PFSK-1 (cell line): Measurements from ENCODE around the gene ZNF407.

Experiments
- FOXP2 ChIP-seq: optimal IDR thresholded peaks from 2 replicates; pipeline ENCODE3; 2011; ENCODE audit warnings: borderline replicate concordance, control low read depth, inconsistent platforms; ENCODE audit not compliant: insufficient read depth; ENCODE audit errors: extremely low read length, extremely low read depth
- POLR2AphosphoS5 ChIP-seq: IDR thresholded peaks from 2 replicates; pipeline ENCODE4 v1.6.1; 2012; ENCODE audit warnings: low read depth, mild to moderate bottlenecking, control low read depth, low read length, moderate library complexity
- SIN3A ChIP-seq: IDR thresholded peaks from 2 replicates; pipeline ENCODE4 v1.6.1; 2012; ENCODE audit warnings: mild to moderate bottlenecking, low read length, moderate library complexity, borderline replicate concordance; ENCODE audit not compliant: insufficient read depth
- TAF1 ChIP-seq: IDR thresholded peaks from 2 replicates; pipeline ENCODE4 v1.6.1; 2012; ENCODE audit warnings: low read length, control low read depth, borderline replicate concordance; ENCODE audit not compliant: insufficient read depth
- TF ChIP-seq, protein P1 (sequence below), 2 experiments: IDR thresholded peaks; 2 replicates each; pipeline versions ENCODE4 v1.6.1 to v1.8.0; 2011 to 2012; ENCODE audit warnings: low read depth in 2 of 2, low read length in 2 of 2, control low read depth in 1 of 2, inconsistent platforms in 1 of 2, mild to moderate bottlenecking in 1 of 2, moderate library complexity in 1 of 2; ENCODE audit not compliant: insufficient read depth in 1 of 2

Gene ZNF407

DNA sequence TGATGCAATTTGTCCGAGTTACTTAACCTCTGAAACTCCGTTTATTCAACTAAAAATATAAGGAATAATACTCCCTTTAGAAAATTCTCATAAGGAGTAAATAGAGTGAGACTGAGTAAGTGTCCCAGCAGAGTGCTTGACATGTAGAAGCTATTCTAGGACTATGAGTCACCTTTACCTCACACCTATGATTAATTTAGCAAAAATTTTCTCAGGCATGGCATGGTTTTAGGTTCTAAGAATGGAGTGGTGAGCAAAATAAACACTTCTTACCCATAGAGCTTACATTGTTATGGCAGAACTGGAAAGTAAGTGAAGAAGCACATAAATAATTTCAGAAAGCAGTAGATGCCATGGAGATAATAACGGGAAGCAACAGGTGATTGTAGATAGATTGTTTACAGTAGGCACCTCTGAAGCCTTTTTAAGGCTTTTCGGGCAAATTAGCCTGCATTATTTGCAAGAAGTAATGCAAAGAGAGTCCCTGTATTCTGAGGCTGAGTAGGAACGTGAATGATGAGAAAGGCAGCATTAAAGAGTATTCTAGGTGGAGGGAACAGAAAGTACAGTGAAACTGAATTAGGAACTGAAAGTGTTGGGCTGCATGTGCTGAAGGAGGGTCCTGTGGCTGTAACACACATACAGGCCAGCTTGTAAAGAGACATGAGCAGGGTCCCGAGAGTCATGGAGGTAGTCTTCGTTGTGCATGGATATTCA lies 209.2 kb downstream of the ZNF407 start:
- TF ChIP-seq SIN3A, result no peak
- TF ChIP-seq, protein P1, sequence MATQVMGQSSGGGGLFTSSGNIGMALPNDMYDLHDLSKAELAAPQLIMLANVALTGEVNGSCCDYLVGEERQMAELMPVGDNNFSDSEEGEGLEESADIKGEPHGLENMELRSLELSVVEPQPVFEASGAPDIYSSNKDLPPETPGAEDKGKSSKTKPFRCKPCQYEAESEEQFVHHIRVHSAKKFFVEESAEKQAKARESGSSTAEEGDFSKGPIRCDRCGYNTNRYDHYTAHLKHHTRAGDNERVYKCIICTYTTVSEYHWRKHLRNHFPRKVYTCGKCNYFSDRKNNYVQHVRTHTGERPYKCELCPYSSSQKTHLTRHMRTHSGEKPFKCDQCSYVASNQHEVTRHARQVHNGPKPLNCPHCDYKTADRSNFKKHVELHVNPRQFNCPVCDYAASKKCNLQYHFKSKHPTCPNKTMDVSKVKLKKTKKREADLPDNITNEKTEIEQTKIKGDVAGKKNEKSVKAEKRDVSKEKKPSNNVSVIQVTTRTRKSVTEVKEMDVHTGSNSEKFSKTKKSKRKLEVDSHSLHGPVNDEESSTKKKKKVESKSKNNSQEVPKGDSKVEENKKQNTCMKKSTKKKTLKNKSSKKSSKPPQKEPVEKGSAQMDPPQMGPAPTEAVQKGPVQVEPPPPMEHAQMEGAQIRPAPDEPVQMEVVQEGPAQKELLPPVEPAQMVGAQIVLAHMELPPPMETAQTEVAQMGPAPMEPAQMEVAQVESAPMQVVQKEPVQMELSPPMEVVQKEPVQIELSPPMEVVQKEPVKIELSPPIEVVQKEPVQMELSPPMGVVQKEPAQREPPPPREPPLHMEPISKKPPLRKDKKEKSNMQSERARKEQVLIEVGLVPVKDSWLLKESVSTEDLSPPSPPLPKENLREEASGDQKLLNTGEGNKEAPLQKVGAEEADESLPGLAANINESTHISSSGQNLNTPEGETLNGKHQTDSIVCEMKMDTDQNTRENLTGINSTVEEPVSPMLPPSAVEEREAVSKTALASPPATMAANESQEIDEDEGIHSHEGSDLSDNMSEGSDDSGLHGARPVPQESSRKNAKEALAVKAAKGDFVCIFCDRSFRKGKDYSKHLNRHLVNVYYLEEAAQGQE (IDR thresholded peaks at IDR 0.05; ENCODE audit: insufficient read depth in 1 of 2, low read depth in 2 of 2, low read length in 2 of 2), result no peak
- TF ChIP-seq TAF1, result no peak
- no peak for TF ChIP-seq POLR2AphosphoS5
- TF ChIP-seq FOXP2, result no peak

DNA sequence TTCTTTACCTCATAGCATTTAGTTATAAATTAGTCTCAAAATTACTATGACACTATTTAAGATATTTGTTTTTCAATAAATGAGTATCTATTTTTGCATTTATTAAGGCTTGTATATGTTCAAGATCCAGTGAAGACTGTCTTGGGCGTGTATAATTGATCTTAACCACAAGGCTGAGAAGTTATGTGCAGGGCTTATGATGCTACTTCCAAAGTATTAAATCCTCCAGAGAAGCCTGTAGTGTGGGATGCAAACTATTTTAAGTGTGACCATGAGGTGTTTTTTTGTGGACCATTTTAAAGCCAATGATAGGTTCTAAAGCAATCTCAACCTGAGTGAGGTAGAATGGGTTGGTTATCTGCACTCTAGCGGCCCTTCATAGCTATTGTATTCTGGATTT lies 219.9 kb downstream of the ZNF407 start:
- no peak for TF ChIP-seq TAF1
- TF ChIP-seq FOXP2, result no peak

DNA sequence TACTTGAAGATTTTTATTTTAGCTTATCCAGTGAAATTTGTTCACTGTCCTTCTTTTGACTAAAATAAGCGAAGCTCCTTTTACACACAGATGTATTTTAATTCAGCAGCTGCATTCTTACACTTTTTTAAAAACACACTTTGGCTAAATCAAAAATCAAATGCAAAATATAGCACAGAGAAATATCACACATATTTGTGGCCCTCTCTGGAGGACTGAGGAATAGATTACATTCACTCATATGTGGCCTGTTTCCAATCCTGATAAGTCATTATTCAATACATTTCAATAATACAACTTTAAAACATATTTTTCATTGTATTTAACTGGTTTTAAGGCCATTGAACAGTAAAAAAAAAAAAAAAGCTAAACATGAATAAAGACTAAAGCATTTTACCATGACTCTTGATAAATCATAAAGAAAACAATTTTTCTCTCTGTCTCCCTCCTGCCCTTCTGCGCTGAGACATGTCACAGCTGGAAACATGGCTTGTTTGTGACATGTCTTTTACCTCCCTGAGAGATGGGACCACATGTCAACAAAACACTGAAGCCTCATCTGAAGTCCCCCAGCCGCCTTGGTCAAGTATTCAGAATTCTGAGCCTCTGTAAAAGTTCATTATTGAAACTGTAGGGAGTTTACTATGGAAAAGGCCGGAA lies 221.0 kb downstream of the ZNF407 start:
- TF ChIP-seq POLR2AphosphoS5 (no peak), SIN3A (no peak), TAF1 (no peak), FOXP2 (no peak)
- TF ChIP-seq, protein P1 (IDR thresholded peaks at IDR 0.05; ENCODE audit: insufficient read depth in 1 of 2, low read depth in 2 of 2, low read length in 2 of 2), result no peak

DNA sequence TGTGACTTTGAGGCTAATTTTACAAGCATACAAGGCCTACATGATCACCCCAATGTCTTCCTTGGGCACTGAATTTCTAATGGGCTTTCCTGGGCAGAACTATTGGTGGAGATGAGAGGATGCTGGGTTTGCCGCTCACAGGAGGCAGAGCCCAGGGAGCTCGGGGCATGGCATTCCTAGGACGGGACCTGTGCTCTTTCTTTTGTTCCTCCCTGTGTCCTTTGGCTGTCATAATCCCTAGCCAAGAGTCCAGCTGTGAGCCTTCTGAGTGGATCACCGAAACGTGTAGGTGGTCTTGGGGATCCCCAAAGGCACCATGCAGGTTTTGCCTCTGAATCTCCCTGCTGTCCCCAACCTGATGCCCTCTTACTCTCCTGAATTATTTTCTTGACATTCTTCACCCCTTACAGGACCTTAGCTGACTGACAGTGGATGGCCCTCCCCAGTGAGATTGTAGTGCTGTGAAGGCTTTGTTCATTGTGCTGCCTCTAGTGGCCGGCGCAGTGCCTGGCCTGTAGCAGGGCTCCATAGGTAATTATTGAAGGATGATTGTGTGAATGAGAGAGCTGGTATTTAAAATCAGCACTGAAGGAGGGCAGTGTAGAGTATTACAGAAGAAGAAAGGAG lies 221.9 kb downstream of the ZNF407 start:
- no peak for TF ChIP-seq SIN3A
- TF ChIP-seq, protein P1 (IDR thresholded peaks at IDR 0.05; ENCODE audit: insufficient read depth in 1 of 2, low read depth in 2 of 2, low read length in 2 of 2), result no peak
- TF ChIP-seq TAF1, result no peak
- no peak for TF ChIP-seq FOXP2
- TF ChIP-seq POLR2AphosphoS5, result no peak

DNA sequence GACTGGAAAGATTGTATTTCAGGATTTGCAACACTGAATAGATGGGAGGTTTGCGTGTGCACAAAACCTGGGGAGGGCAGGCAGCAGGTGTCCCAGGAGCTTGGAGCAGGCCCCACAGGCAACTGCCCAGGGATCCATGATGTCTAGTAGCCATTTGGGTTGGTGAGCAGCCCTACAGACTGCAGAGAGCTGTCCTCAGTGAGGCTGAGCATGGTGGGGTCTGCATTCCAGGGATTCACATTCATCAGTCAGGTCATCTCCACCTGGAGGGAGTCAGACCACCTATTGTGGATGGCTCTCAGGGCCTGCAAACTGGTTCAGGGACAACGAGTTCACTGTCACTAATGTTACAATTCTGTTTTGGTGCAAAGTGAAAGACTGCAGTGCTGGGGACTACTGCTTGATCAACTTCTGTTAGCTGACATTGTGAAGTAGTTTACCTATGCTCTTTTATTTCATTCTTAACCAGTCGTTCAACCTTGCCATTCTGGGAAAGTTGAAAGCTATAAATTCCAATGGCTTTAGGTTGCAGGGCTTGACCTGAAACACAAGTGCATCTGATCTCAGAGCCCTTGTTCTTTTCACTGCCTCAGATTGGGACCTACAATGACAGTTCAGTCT lies 222.6 kb downstream of the ZNF407 start:
- no peak for TF ChIP-seq TAF1
- TF ChIP-seq SIN3A, result no peak
- no peak for TF ChIP-seq FOXP2
- no peak for TF ChIP-seq POLR2AphosphoS5
- TF ChIP-seq, protein P1 (IDR thresholded peaks at IDR 0.05; ENCODE audit: insufficient read depth in 1 of 2, low read depth in 2 of 2, low read length in 2 of 2), result no peak
